A673 (cell line): ENCODE data around the gene PAX5. TPM values are rescaled to one million over a fixed set of nuclear protein-coding genes. Genes with fewer than 3 reads are reported as not detected.

Experiments
- BruUV-seq: library from RNA; stranded (reverse); fragments of 400-500 nt; replicated peaks from 2 replicates; lab custom pipeline; 2021; lab: Mats Ljungman, UMichigan
- CTCF ChIA-PET: fragments of 300-600 bp; sonication (Branson Sonifier 250); formaldehyde crosslinking; loops from one replicate; lab custom pipeline; 2022; ENCODE audit warnings: antibody characterized with exemption; lab: Charles Lee
- POLR2A ChIA-PET: fragments of 300-600 bp; sonication (Branson Sonifier 250); formaldehyde crosslinking; loops from one replicate; lab custom pipeline; 2022; ENCODE audit warnings: antibody characterized with exemption; ENCODE audit not compliant: low non-redundant PET; lab: Charles Lee
- DNase-seq: peaks from one replicate; pipeline ENCODE4 v3.0.0-alpha.2; 2015; ENCODE audit warnings: low spot score
- H3K27ac ChIP-seq: fragments of 200-600 bp; sonication (generic); 2 replicates; pipeline ENCODE4 v1.5.1; 2016; ENCODE audit warnings: mixed run types, low read depth, mild to moderate bottlenecking, mixed read lengths, antibody characterized with exemption, low read length; ENCODE audit not compliant: poor library complexity, severe bottlenecking
- H3K27me3 ChIP-seq: fragments of 200-600 bp; sonication (generic); replicated peaks from 2 replicates; pipeline ENCODE4 v1.6.1; 2017; ENCODE audit warnings: mixed run types, low read depth, mild to moderate bottlenecking, mixed read lengths, antibody characterized with exemption, low read length; ENCODE audit not compliant: insufficient read depth, poor library complexity
- H3K36me3 ChIP-seq: fragments of 200-600 bp; sonication (generic); 2 replicates; pipeline ENCODE4 v1.6.1; 2016; ENCODE audit warnings: mixed run types, mild to moderate bottlenecking, mixed read lengths, antibody characterized with exemption, low read length; ENCODE audit not compliant: insufficient read depth, poor library complexity, severe bottlenecking
- H3K4me1 ChIP-seq: fragments of 200-600 bp; sonication (generic); 2 replicates; pipeline ENCODE4 v1.6.1; 2017; ENCODE audit warnings: mixed run types, mild to moderate bottlenecking, mixed read lengths, antibody characterized with exemption, low read length; ENCODE audit not compliant: insufficient read depth, poor library complexity, severe bottlenecking
- H3K4me3 ChIP-seq: fragments of 200-600 bp; sonication (generic); 2 replicates; pipeline ENCODE4 v1.5.1; 2016; ENCODE audit warnings: low read depth, mixed run types, mild to moderate bottlenecking, mixed read lengths, low read length; ENCODE audit not compliant: poor library complexity, severe bottlenecking
- H3K9me3 ChIP-seq: fragments of 200-600 bp; sonication (generic); 2 replicates; pipeline ENCODE4 v1.6.1; 2016; ENCODE audit warnings: mixed run types, low read depth, mild to moderate bottlenecking, mixed read lengths, antibody characterized with exemption, low read length; ENCODE audit not compliant: poor library complexity, severe bottlenecking
- EZH2 ChIP-seq: fragments of 200-600 bp; sonication (generic); IDR thresholded peaks from 2 replicates; pipeline ENCODE4 v1.6.1; 2017; ENCODE audit warnings: borderline replicate concordance, low read depth, mild to moderate bottlenecking, mixed read lengths, antibody characterized with exemption, low read length; ENCODE audit not compliant: poor library complexity, severe bottlenecking
- intact Hi-C: fragments of 100-400 bp; cut with micrococcal nuclease; formaldehyde crosslinking; loops from one replicate; pipeline ENCODE4 v1.10.0; 2022; ENCODE audit not compliant: unreplicated experiment
- total RNA-seq: library from RNA; stranded (reverse); gene quantifications from 2 replicates; pipeline ENCODE4 v1.2.3, GENCODE V29; 2021
- TF ChIP-seq, protein P1 (sequence below): fragments of 300-800, 200-600 bp; sonication (generic); conservative IDR thresholded peaks from 2 replicates; pipeline ENCODE4 v1.5.1; 2017; ENCODE audit warnings: low read depth, mild to moderate bottlenecking, antibody characterized with exemption, low read length, moderate library complexity, mixed read lengths

Gene PAX5
- total RNA-seq, 1 experiment from 2014 or later = 5.5 TPM

- intact Hi-C loops = no loop called here
- Histone ChIP-seq H3K27me3 (no peaks in the 10 kb centered on the region), H3K27ac (no peak overlapping the region), H3K4me1 (peaks cover 5% of the 10 kb centered on the region), H3K4me3 (no peak overlapping the region), H3K9me3 (no peaks in the 10 kb centered on the region), H3K36me3 (no peaks in the 10 kb centered on the region)
- DNase-seq = no peak
- CTCF ChIA-PET = no interaction called here
- POLR2A ChIA-PET = no interaction called here
- TF ChIP-seq EZH2 = no peak
- TF ChIP-seq, protein P1, sequence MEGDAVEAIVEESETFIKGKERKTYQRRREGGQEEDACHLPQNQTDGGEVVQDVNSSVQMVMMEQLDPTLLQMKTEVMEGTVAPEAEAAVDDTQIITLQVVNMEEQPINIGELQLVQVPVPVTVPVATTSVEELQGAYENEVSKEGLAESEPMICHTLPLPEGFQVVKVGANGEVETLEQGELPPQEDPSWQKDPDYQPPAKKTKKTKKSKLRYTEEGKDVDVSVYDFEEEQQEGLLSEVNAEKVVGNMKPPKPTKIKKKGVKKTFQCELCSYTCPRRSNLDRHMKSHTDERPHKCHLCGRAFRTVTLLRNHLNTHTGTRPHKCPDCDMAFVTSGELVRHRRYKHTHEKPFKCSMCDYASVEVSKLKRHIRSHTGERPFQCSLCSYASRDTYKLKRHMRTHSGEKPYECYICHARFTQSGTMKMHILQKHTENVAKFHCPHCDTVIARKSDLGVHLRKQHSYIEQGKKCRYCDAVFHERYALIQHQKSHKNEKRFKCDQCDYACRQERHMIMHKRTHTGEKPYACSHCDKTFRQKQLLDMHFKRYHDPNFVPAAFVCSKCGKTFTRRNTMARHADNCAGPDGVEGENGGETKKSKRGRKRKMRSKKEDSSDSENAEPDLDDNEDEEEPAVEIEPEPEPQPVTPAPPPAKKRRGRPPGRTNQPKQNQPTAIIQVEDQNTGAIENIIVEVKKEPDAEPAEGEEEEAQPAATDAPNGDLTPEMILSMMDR = no peak
- no TSS peak for BruUV-seq
Observed at GRCh38 chr9:36949466-36949865, 84.6 kb downstream of the PAX5 start.

- peaks cover 5% of the 10 kb centered on the region for H3K4me1 ChIP-seq
- ChIA-PET CTCF (no interaction called here), POLR2A (no interaction called here)
- intact Hi-C loops = no loop called here
- no peak for DNase-seq
- no peak overlapping the region for H3K4me3 ChIP-seq
- H3K9me3 ChIP-seq = no peaks in the 10 kb centered on the region
- BruUV-seq = no TSS peak
- TF ChIP-seq, protein P1 = no peak
- no peak for TF ChIP-seq EZH2
- H3K27me3 ChIP-seq = no peaks in the 10 kb centered on the region
- H3K36me3 ChIP-seq = no peaks in the 10 kb centered on the region
- no peak overlapping the region for H3K27ac ChIP-seq
Observed at GRCh38 chr9:36948051-36948450, 86.0 kb downstream of the PAX5 start.

- no peaks in the 10 kb centered on the region for H3K9me3 ChIP-seq
- peaks cover 5% of the 10 kb centered on the region for H3K4me1 ChIP-seq
- H3K27me3 ChIP-seq = no peaks in the 10 kb centered on the region
- ChIA-PET CTCF (no interaction called here), POLR2A (no interaction called here)
- no peaks in the 10 kb centered on the region for H3K36me3 ChIP-seq
- TF ChIP-seq, protein P1 = no peak
- no peak for TF ChIP-seq EZH2
- BruUV-seq = no TSS peak
- intact Hi-C loops = no loop called here
- no peak overlapping the region for H3K27ac ChIP-seq
- H3K4me3 ChIP-seq = no peak overlapping the region
- DNase-seq = no peak
Observed at GRCh38 chr9:36946653-36947052, 87.4 kb downstream of the PAX5 start.
